ENCODE data around the gene ZSWIM5. TPM values are rescaled to one million over a fixed set of nuclear protein-coding genes. Genes with fewer than 3 reads are reported as not detected.

Gene ZSWIM5
- total RNA-seq, 1 donor from 2014 or later, result 0.79 TPM

GRCh38 chr1:45177452-45177851 lies 29.0 kb downstream of the ZSWIM5 start:
- peaks cover 16% of the 10 kb centered on the region for H3K9me3 Mint-ChIP-seq (ENCODE audit: unreplicated experiment)
- H3K9me3 ChIP-seq (ENCODE audit: insufficient read depth, low read depth, low read length), result no peaks in the 10 kb centered on the region
- H3K79me2 ChIP-seq (ENCODE audit: insufficient read depth, low read length), result no peaks in the 10 kb centered on the region
- no peak for FAIRE-seq
- no peak for DNase-seq (ENCODE audit: low read depth)
- H2AFZ ChIP-seq (ENCODE audit: low read depth, low read length), result no peak overlapping the region
- peaks cover 2% of the 10 kb centered on the region for H3K36me3 Mint-ChIP-seq (ENCODE audit: low read depth, unreplicated experiment)
- H4K20me1 ChIP-seq (ENCODE audit: insufficient read depth, low read length), result no peaks in the 10 kb centered on the region
- H3K36me3 ChIP-seq (ENCODE audit: insufficient read depth, low read length), result no peaks in the 10 kb centered on the region
- H3K27me3 ChIP-seq (ENCODE audit: insufficient read depth, low read length), result no peaks in the 10 kb centered on the region
- no peaks in the 10 kb centered on the region for H3K27me3 Mint-ChIP-seq (ENCODE audit: low read depth, unreplicated experiment)
- H3K4me1 Mint-ChIP-seq (ENCODE audit: low read depth, unreplicated experiment), result no peaks in the 10 kb centered on the region
- no peak overlapping the region for H3K27ac ChIP-seq (ENCODE audit: low read depth, low read length)
- no peak for TF ChIP-seq CTCF (IDR thresholded peaks at IDR 0.05; ENCODE audit: insufficient read depth, low read depth, low read length)
- TF ChIP-seq EZH2 (IDR thresholded peaks at IDR 0.05; ENCODE audit: insufficient read depth, low read length), result no peak
- H3K4me2 ChIP-seq (ENCODE audit: low read length), result no peak overlapping the region
- H3K4me1 ChIP-seq (ENCODE audit: insufficient read depth, low read length), result no peaks in the 10 kb centered on the region
- no peak overlapping the region for H3K4me3 ChIP-seq (ENCODE audit: insufficient read depth, low read depth, low read length)
- no peak overlapping the region for H3K4me3 Mint-ChIP-seq (ENCODE audit: unreplicated experiment)
- H3K27ac Mint-ChIP-seq (ENCODE audit: unreplicated experiment), result no peak overlapping the region
- no peak overlapping the region for H3K9ac ChIP-seq (ENCODE audit: low read length)

GRCh38 chr1:45172764-45173163 lies 33.6 kb downstream of the ZSWIM5 start:
- H3K4me2 ChIP-seq (ENCODE audit: low read length), result no peak overlapping the region
- Mint-ChIP-seq H3K27ac (ENCODE audit: unreplicated experiment) (no peak overlapping the region), H3K4me3 (ENCODE audit: unreplicated experiment) (no peak overlapping the region)

More at GRCh38 chr1:45172764-45173163, 33.6 kb downstream of the ZSWIM5 start:
- Histone ChIP-seq H3K27ac (ENCODE audit: low read depth, low read length) (no peak overlapping the region), H2AFZ (ENCODE audit: low read depth, low read length) (no peak overlapping the region), H3K4me3 (ENCODE audit: insufficient read depth, low read depth, low read length) (no peak overlapping the region), H4K20me1 (ENCODE audit: insufficient read depth, low read length) (no peaks in the 10 kb centered on the region), H3K9ac (ENCODE audit: low read length) (no peak overlapping the region), H3K4me1 (ENCODE audit: insufficient read depth, low read length) (no peaks in the 10 kb centered on the region), H3K27me3 (ENCODE audit: insufficient read depth, low read length) (no peaks in the 10 kb centered on the region), H3K36me3 (ENCODE audit: insufficient read depth, low read length) (no peaks in the 10 kb centered on the region), H3K9me3 (ENCODE audit: insufficient read depth, low read depth, low read length) (no peaks in the 10 kb centered on the region), H3K79me2 (ENCODE audit: insufficient read depth, low read length) (no peaks in the 10 kb centered on the region)
- no peaks in the 10 kb centered on the region for H3K4me1 Mint-ChIP-seq (ENCODE audit: low read depth, unreplicated experiment)
- TF ChIP-seq CTCF (IDR thresholded peaks at IDR 0.05; ENCODE audit: insufficient read depth, low read depth, low read length) (no peak), EZH2 (IDR thresholded peaks at IDR 0.05; ENCODE audit: insufficient read depth, low read length) (no peak)
- FAIRE-seq (no peak), DNase-seq (ENCODE audit: low read depth) (no peak)
- peaks cover 3% of the 10 kb centered on the region for H3K9me3 Mint-ChIP-seq (ENCODE audit: unreplicated experiment)
- H3K27me3 Mint-ChIP-seq (ENCODE audit: low read depth, unreplicated experiment), result no peaks in the 10 kb centered on the region
- H3K36me3 Mint-ChIP-seq (ENCODE audit: low read depth, unreplicated experiment), result no peaks in the 10 kb centered on the region

Data from astrocyte (in vitro differentiated cells and primary cell).